CD8-positive, alpha-beta memory T cell (primary cell): Measurements from ENCODE around the gene PLSCR2. TPM values are rescaled to one million over a fixed set of nuclear protein-coding genes. Genes with fewer than 3 reads are reported as not detected.

Experiments used
- CTCF ChIA-PET: fragments of 350-600 bp; sonication (Branson Sonifier 250); formaldehyde crosslinking; loops from one replicate; lab custom pipeline; 2021; ENCODE audit warnings: antibody characterized with exemption; lab: Charles Lee
- POLR2A ChIA-PET: fragments of 350-600 bp; sonication (Branson Sonifier 250); formaldehyde crosslinking; loops from one replicate; lab custom pipeline; 2021; ENCODE audit warnings: antibody characterized with exemption; lab: Charles Lee
- DNase-seq, 5 donors: peaks; one replicate each; pipeline versions ENCODE4 v3.0.0 to v3.0.0-alpha.2; 2020 to 2022; ENCODE audit warnings: mixed read lengths in 1 of 5
- H3K27ac ChIP-seq: one replicate; pipeline ENCODE4 v1.7.0; 2013; ENCODE audit warnings: low read depth, mild to moderate bottlenecking, low read length, moderate library complexity
- H3K27me3 ChIP-seq: 2 replicates; pipeline ENCODE4 v1.7.0; 2013; ENCODE audit warnings: low read length, mild to moderate bottlenecking; ENCODE audit not compliant: insufficient read depth, poor library complexity, severe bottlenecking
- H3K36me3 ChIP-seq: 2 replicates; pipeline ENCODE4 v1.7.0; 2013; ENCODE audit warnings: mild to moderate bottlenecking, low read length, moderate library complexity; ENCODE audit not compliant: insufficient read depth
- H3K4me1 ChIP-seq: 2 replicates; pipeline ENCODE4 v1.7.0; 2013; ENCODE audit warnings: mild to moderate bottlenecking, low read length, moderate library complexity; ENCODE audit not compliant: insufficient read depth
- H3K4me3 ChIP-seq: 2 replicates; pipeline ENCODE4 v1.7.0; 2013; ENCODE audit warnings: mild to moderate bottlenecking, low read length
- H3K9me3 ChIP-seq: 2 replicates; pipeline ENCODE4 v1.7.0; 2013; ENCODE audit warnings: mild to moderate bottlenecking, low read length
- H3K27ac Mint-ChIP-seq, 8 donors: one replicate each; pipeline ENCODE4 v1.8.0; 2020 to 2021; ENCODE audit warnings: mixed read lengths in 8 of 8, mild to moderate bottlenecking in 6 of 8, inconsistent platforms in 3 of 8, moderate library complexity in 3 of 8
- H3K27me3 Mint-ChIP-seq, 2 donors: one replicate each; pipeline ENCODE4 v1.8.0; 2020 to 2021; ENCODE audit warnings: mixed read lengths in 2 of 2, mild to moderate bottlenecking in 1 of 2, moderate library complexity in 1 of 2
- H3K36me3 Mint-ChIP-seq, 3 donors: one replicate each; pipeline ENCODE4 v1.8.0; 2020 to 2021; ENCODE audit warnings: mixed read lengths in 3 of 3, inconsistent platforms in 1 of 3, mild to moderate bottlenecking in 1 of 3
- H3K4me1 Mint-ChIP-seq, 3 donors: one replicate each; pipeline ENCODE4 v1.8.0; 2020 to 2021; ENCODE audit warnings: mixed read lengths in 3 of 3, inconsistent platforms in 1 of 3, mild to moderate bottlenecking in 1 of 3
- H3K4me3 Mint-ChIP-seq, 7 donors: one replicate each; pipeline ENCODE4 v1.8.0; 2020 to 2021; ENCODE audit warnings: mixed read lengths in 7 of 7, mild to moderate bottlenecking in 6 of 7, moderate library complexity in 4 of 7, inconsistent platforms in 2 of 7
- H3K9me3 Mint-ChIP-seq, 5 donors: one replicate each; pipeline ENCODE4 v1.8.0; 2020 to 2022; ENCODE audit warnings: mixed read lengths in 5 of 5, mild to moderate bottlenecking in 3 of 5, moderate library complexity in 2 of 5, inconsistent platforms in 1 of 5
- polyA plus RNA-seq: library from polyadenylated mRNA; unstranded; fragments of 300-500 nt; fragmentation: Illumina TruSeq; gene quantifications from one replicate; pipeline ENCODE4 v1.2.3, GENCODE V29; 2021
- total RNA-seq, 2 experiments: library from RNA; stranded (reverse); gene quantifications; one replicate each; pipeline ENCODE4 v1.2.3, GENCODE V29; 2021

The PLSCR2 gene
- total and polyA plus RNA-seq, 3 experiments from 2014 or later = not detected

GRCh38 chr3:146473726-146474125, 4.4 kb upstream of the PLSCR2 start:
- ChIA-PET POLR2A (no interaction called here), CTCF (no interaction called here)
- H3K4me3 Mint-ChIP-seq = no peak overlapping the region
- H3K27ac Mint-ChIP-seq = no peak overlapping the region
- Histone ChIP-seq H3K36me3 (no peaks in the 10 kb centered on the region), H3K27me3 (no peaks in the 10 kb centered on the region), H3K4me3 (no peak overlapping the region), H3K4me1 (peaks cover 8% of the 10 kb centered on the region), H3K27ac (no peak overlapping the region), H3K9me3 (no peaks in the 10 kb centered on the region)
- peaks cover 0 to 2% (median 0%) of the 10 kb centered on the region in 5 donors for H3K9me3 Mint-ChIP-seq
- H3K4me1 Mint-ChIP-seq = peaks cover 2 to 17% (median 9%) of the 10 kb centered on the region in 3 donors
- no peaks in the 10 kb centered on the region for H3K36me3 Mint-ChIP-seq
- peaks cover 14 to 31% of the 10 kb centered on the region in 2 donors for H3K27me3 Mint-ChIP-seq
- no peak for DNase-seq

GRCh38 chr3:146472611-146473010, 3.2 kb upstream of the PLSCR2 start:
- peaks cover 8% of the 10 kb centered on the region for H3K4me1 ChIP-seq
- H3K4me3 Mint-ChIP-seq = peak overlapping the region in 1 of 7 donors; percentile 48
- H3K9me3 Mint-ChIP-seq = no peaks in the 10 kb centered on the region
- H3K9me3 ChIP-seq = no peaks in the 10 kb centered on the region
- peaks cover 5 to 18% (median 11%) of the 10 kb centered on the region in 3 donors for H3K4me1 Mint-ChIP-seq
- no peaks in the 10 kb centered on the region for H3K27me3 ChIP-seq
- H3K27ac Mint-ChIP-seq = no peak overlapping the region
- peaks cover 9 to 20% of the 10 kb centered on the region in 2 donors for H3K27me3 Mint-ChIP-seq
- no peaks in the 10 kb centered on the region for H3K36me3 ChIP-seq
- CTCF ChIA-PET = no interaction called here
- no peak overlapping the region for H3K4me3 ChIP-seq
- DNase-seq = no peak
- no peak overlapping the region for H3K27ac ChIP-seq
- no peaks in the 10 kb centered on the region for H3K36me3 Mint-ChIP-seq
- POLR2A ChIA-PET = no interaction called here

GRCh38 chr3:146471012-146471411, 1.7 kb upstream of the PLSCR2 start:
- Mint-ChIP-seq H3K4me3 (peak overlapping the region in 5 of 7 donors; percentile 68 to 88 (median 81)), H3K27me3 (peaks cover 9 to 20% of the 10 kb centered on the region in 2 donors)
- CTCF ChIA-PET = no interaction called here

GRCh38 chr3:146470425-146470990, 1.1 kb upstream of the PLSCR2 start:
- peaks cover 6 to 18% (median 11%) of the 10 kb centered on the region in 3 donors for H3K4me1 Mint-ChIP-seq
- ChIA-PET POLR2A (no interaction called here), CTCF (no interaction called here)
- H3K4me3 Mint-ChIP-seq = peak overlapping the region; percentile 81 to 92 (median 85)
- DNase-seq = no peak
- peaks cover 6 to 15% of the 10 kb centered on the region in 2 donors for H3K27me3 Mint-ChIP-seq
- H3K27me3 ChIP-seq = no peaks in the 10 kb centered on the region
- H3K4me3 ChIP-seq = no peak overlapping the region
- H3K4me1 ChIP-seq = peaks cover 8% of the 10 kb centered on the region
- H3K9me3 Mint-ChIP-seq = no peaks in the 10 kb centered on the region
- no peaks in the 10 kb centered on the region for H3K9me3 ChIP-seq
- no peaks in the 10 kb centered on the region for H3K36me3 Mint-ChIP-seq
- no peaks in the 10 kb centered on the region for H3K36me3 ChIP-seq
- H3K27ac ChIP-seq = no peak overlapping the region
- H3K27ac Mint-ChIP-seq = peak overlapping the region in 3 of 8 donors; percentile 19 to 69 (median 60)

More at GRCh38 chr3:146471012-146471411, 1.7 kb upstream of the PLSCR2 start:
- no peak overlapping the region for H3K4me3 ChIP-seq
- Mint-ChIP-seq H3K4me1 (peaks cover 6 to 18% (median 11%) of the 10 kb centered on the region in 3 donors), H3K27ac (no peak overlapping the region), H3K36me3 (no peaks in the 10 kb centered on the region), H3K9me3 (no peaks in the 10 kb centered on the region)
- H3K27me3 ChIP-seq = no peaks in the 10 kb centered on the region
- H3K4me1 ChIP-seq = peaks cover 8% of the 10 kb centered on the region
- no peak for DNase-seq
- POLR2A ChIA-PET = no interaction called here
- no peaks in the 10 kb centered on the region for H3K36me3 ChIP-seq
- H3K9me3 ChIP-seq = no peaks in the 10 kb centered on the region
- no peak overlapping the region for H3K27ac ChIP-seq

- POLR2A ChIA-PET = interaction anchor here (1.3 kb wide), 1 partner anchor 76 kb away, joined by 10 read pairs; the partner anchor contains the start of gene PLSCR1
- H3K9me3 Mint-ChIP-seq = no peaks in the 10 kb centered on the region
- CTCF ChIA-PET = interaction anchor here (1.3 kb wide), 1 partner anchor 9 kb away, joined by 4 read pairs; no protein-coding TSS in a partner anchor
- peak overlapping the region; percentile 81 to 92 (median 85) for H3K4me3 Mint-ChIP-seq
- H3K36me3 ChIP-seq = no peaks in the 10 kb centered on the region
- H3K27me3 ChIP-seq = no peaks in the 10 kb centered on the region
- H3K4me1 ChIP-seq = peaks cover 8% of the 10 kb centered on the region
- H3K4me1 Mint-ChIP-seq = peaks cover 6 to 18% (median 11%) of the 10 kb centered on the region in 3 donors
- peak overlapping the region; percentile 39 to 84 (median 72) for H3K27ac Mint-ChIP-seq
- H3K27ac ChIP-seq = no peak overlapping the region
- no peaks in the 10 kb centered on the region for H3K36me3 Mint-ChIP-seq
- H3K9me3 ChIP-seq = no peaks in the 10 kb centered on the region
- H3K4me3 ChIP-seq = peak overlapping the region; percentile 58
- no peaks in the 10 kb centered on the region for H3K27me3 Mint-ChIP-seq
- no peak for DNase-seq
Measured at GRCh38 chr3:146468671-146469149, 651 bp downstream of the PLSCR2 start.

GRCh38 chr3:146468234-146468633, 1.1 kb downstream of the PLSCR2 start:
- Histone ChIP-seq H3K9me3 (no peaks in the 10 kb centered on the region), H3K4me3 (no peak overlapping the region), H3K36me3 (no peaks in the 10 kb centered on the region), H3K27me3 (no peaks in the 10 kb centered on the region), H3K4me1 (peaks cover 8% of the 10 kb centered on the region), H3K27ac (no peak overlapping the region)
- Mint-ChIP-seq H3K27ac (peak overlapping the region in 6 of 8 donors; percentile 1 to 84 (median 70)), H3K36me3 (no peaks in the 10 kb centered on the region), H3K4me1 (peaks cover 6 to 18% (median 11%) of the 10 kb centered on the region in 3 donors), H3K4me3 (peak overlapping the region in 3 of 7 donors; percentile 26 to 88 (median 85)), H3K9me3 (no peaks in the 10 kb centered on the region), H3K27me3 (no peaks in the 10 kb centered on the region)
- DNase-seq = no peak
- ChIA-PET POLR2A (no interaction called here), CTCF (interaction anchor here (1.3 kb wide), 1 partner anchor 8 kb away, joined by 4 read pairs; no protein-coding TSS in a partner anchor)

- H3K36me3 Mint-ChIP-seq = no peaks in the 10 kb centered on the region
- Histone ChIP-seq H3K27me3 (no peaks in the 10 kb centered on the region), H3K9me3 (no peaks in the 10 kb centered on the region), H3K36me3 (no peaks in the 10 kb centered on the region), H3K4me3 (no peak overlapping the region), H3K4me1 (peaks cover 8% of the 10 kb centered on the region), H3K27ac (no peak overlapping the region)
- peaks cover 6 to 18% (median 11%) of the 10 kb centered on the region in 3 donors for H3K4me1 Mint-ChIP-seq
- peak overlapping the region in 1 of 8 donors; percentile 21 for H3K27ac Mint-ChIP-seq
- no peaks in the 10 kb centered on the region for H3K27me3 Mint-ChIP-seq
- ChIA-PET CTCF (no interaction called here), POLR2A (no interaction called here)
- H3K9me3 Mint-ChIP-seq = no peaks in the 10 kb centered on the region
- H3K4me3 Mint-ChIP-seq = no peak overlapping the region
- DNase-seq = no peak
Measured at GRCh38 chr3:146466604-146467003, 2.8 kb downstream of the PLSCR2 start.

GRCh38 chr3:146465693-146466465, 3.5 kb downstream of the PLSCR2 start:
- H3K4me3 ChIP-seq = no peak overlapping the region
- CTCF ChIA-PET = no interaction called here
- Mint-ChIP-seq H3K9me3 (no peaks in the 10 kb centered on the region), H3K4me1 (peaks cover 6 to 16% (median 11%) of the 10 kb centered on the region in 3 donors), H3K4me3 (peak overlapping the region in 1 of 7 donors; percentile 41), H3K27me3 (no peaks in the 10 kb centered on the region), H3K27ac (peak overlapping the region in 2 of 8 donors; percentile 2 to 37), H3K36me3 (no peaks in the 10 kb centered on the region)
- H3K4me1 ChIP-seq = peaks cover 8% of the 10 kb centered on the region
- no peak for DNase-seq
- no peak overlapping the region for H3K27ac ChIP-seq
- H3K9me3 ChIP-seq = no peaks in the 10 kb centered on the region
- POLR2A ChIA-PET = no interaction called here
- H3K27me3 ChIP-seq = no peaks in the 10 kb centered on the region
- H3K36me3 ChIP-seq = no peaks in the 10 kb centered on the region
